WTC11 (cell line): Measurements from ENCODE around the gene KCNC4. TPM values are rescaled to one million over a fixed set of nuclear protein-coding genes. Genes with fewer than 3 reads are reported as not detected.

Experiments
- ATAC-seq: fragments of 200-7000 bp; cut with Tn5 transposase; 2 replicates; pipeline ENCODE4 v1.10.0; 2021; ENCODE audit warnings: mild to moderate bottlenecking, moderate library complexity
- CTCF ChIA-PET: fragments of 300-600 bp; sonication (Branson Sonifier 250); formaldehyde crosslinking; loops from one replicate; lab custom pipeline; 2021; ENCODE audit warnings: antibody characterized with exemption; lab: Charles Lee
- POLR2A ChIA-PET: fragments of 350-600 bp; sonication (Branson Sonifier 250); formaldehyde crosslinking; loops from one replicate; lab custom pipeline; 2021; ENCODE audit warnings: antibody characterized with exemption; lab: Charles Lee
- DNase-seq: peaks from one replicate; pipeline ENCODE4 v3.0.0; 2021; ENCODE audit warnings: low spot score
- H3K27ac Mint-ChIP-seq: 2 replicates; pipeline ENCODE4 v1.8.0; 2021; ENCODE audit warnings: mixed read lengths
- H3K27me3 Mint-ChIP-seq: 2 replicates; pipeline ENCODE4 v1.8.0; 2021; ENCODE audit warnings: low read depth, mild to moderate bottlenecking, moderate library complexity, mixed read lengths
- H3K36me3 Mint-ChIP-seq: 2 replicates; pipeline ENCODE4 v1.8.0; 2021; ENCODE audit warnings: mixed read lengths
- H3K4me1 Mint-ChIP-seq: 2 replicates; pipeline ENCODE4 v1.8.0; 2022; ENCODE audit warnings: mixed read lengths
- H3K4me3 Mint-ChIP-seq: 2 replicates; pipeline ENCODE4 v1.8.0; 2021; ENCODE audit warnings: mild to moderate bottlenecking, moderate library complexity, mixed read lengths
- H3K9me3 Mint-ChIP-seq: 2 replicates; pipeline ENCODE4 v1.8.0; 2021; ENCODE audit warnings: mixed read lengths
- ARID4B ChIP-seq: sonication (generic); formaldehyde crosslinking; IDR thresholded peaks from 2 replicates; pipeline ENCODE4 v1.8.0; 2023; ENCODE audit warnings: missing genetic modification reagents, mild to moderate bottlenecking, borderline replicate concordance
- ATF1 ChIP-seq: sonication (generic); formaldehyde crosslinking; IDR thresholded peaks from 2 replicates; pipeline ENCODE4 v1.8.1; 2023; ENCODE audit warnings: mild to moderate bottlenecking, moderate library complexity, missing genetic modification reagents
- CBFB ChIP-seq: sonication (generic); formaldehyde crosslinking; IDR thresholded peaks from 2 replicates; pipeline ENCODE4 v1.8.1; 2022; ENCODE audit warnings: mild to moderate bottlenecking, low read depth, missing genetic modification reagents
- CREB1 ChIP-seq: sonication (generic); formaldehyde crosslinking; IDR thresholded peaks from 2 replicates; pipeline ENCODE4 v1.8.0; 2023; ENCODE audit warnings: mild to moderate bottlenecking, missing genetic modification reagents
- CREM ChIP-seq: sonication (generic); formaldehyde crosslinking; IDR thresholded peaks from 2 replicates; pipeline ENCODE4 v1.8.1; 2022; ENCODE audit warnings: mild to moderate bottlenecking, missing genetic modification reagents, moderate library complexity
- ESRRA ChIP-seq: sonication (generic); formaldehyde crosslinking; IDR thresholded peaks from 2 replicates; pipeline ENCODE4 v1.8.1; 2022; ENCODE audit warnings: mild to moderate bottlenecking, missing genetic modification reagents, borderline replicate concordance
- GABPB1 ChIP-seq: sonication (generic); formaldehyde crosslinking; IDR thresholded peaks from 2 replicates; pipeline ENCODE4 v1.8.1; 2023; ENCODE audit warnings: mild to moderate bottlenecking, missing genetic modification reagents
- JAZF1 ChIP-seq: fragments of 250-450 bp; sonication (Bioruptor Pico); IDR thresholded peaks from 2 replicates; pipeline ENCODE4 v1.9.0; 2021; ENCODE audit warnings: moderate library complexity, mild to moderate bottlenecking, inconsistent platforms
- NFYB ChIP-seq: sonication (generic); formaldehyde crosslinking; conservative IDR thresholded peaks from 2 replicates; pipeline ENCODE4 v1.8.0; 2022; ENCODE audit warnings: low read depth, missing genetic modification reagents
- NR2C2 ChIP-seq: sonication (generic); formaldehyde crosslinking; IDR thresholded peaks from 2 replicates; pipeline ENCODE4 v1.8.0; 2022; ENCODE audit warnings: mild to moderate bottlenecking, missing genetic modification reagents
- NR3C1 ChIP-seq: sonication (generic); formaldehyde crosslinking; conservative IDR thresholded peaks from 2 replicates; pipeline ENCODE4 v1.8.1; 2023; ENCODE audit warnings: low read depth, mild to moderate bottlenecking, missing genetic modification reagents
- OVOL2 ChIP-seq: fragments of 250-450 bp; sonication (Bioruptor Pico); IDR thresholded peaks from 2 replicates; pipeline ENCODE4 v1.9.0; 2021; ENCODE audit warnings: mild to moderate bottlenecking, borderline replicate concordance
- RELA ChIP-seq: sonication (generic); formaldehyde crosslinking; IDR thresholded peaks from 2 replicates; pipeline ENCODE4 v1.8.1; 2022; ENCODE audit warnings: missing genetic modification reagents, mild to moderate bottlenecking, borderline replicate concordance
- TEAD1 ChIP-seq: sonication (generic); formaldehyde crosslinking; IDR thresholded peaks from 2 replicates; pipeline ENCODE4 v1.8.0; 2022; ENCODE audit warnings: mild to moderate bottlenecking, missing genetic modification reagents
- TP53 ChIP-seq: sonication (generic); formaldehyde crosslinking; IDR thresholded peaks from 2 replicates; pipeline ENCODE4 v1.8.1; 2023; ENCODE audit warnings: mild to moderate bottlenecking, missing genetic modification reagents
- USF1 ChIP-seq: sonication (generic); formaldehyde crosslinking; IDR thresholded peaks from 2 replicates; pipeline ENCODE4 v1.8.0; 2022; ENCODE audit warnings: mild to moderate bottlenecking, missing genetic modification reagents
- USF2 ChIP-seq: sonication (generic); formaldehyde crosslinking; IDR thresholded peaks from 2 replicates; pipeline ENCODE4 v1.8.1; 2023; ENCODE audit warnings: mild to moderate bottlenecking, missing genetic modification reagents, moderate library complexity
- ZNF281 ChIP-seq: sonication (generic); formaldehyde crosslinking; IDR thresholded peaks from 2 replicates; pipeline ENCODE4 v1.8.0; 2023; ENCODE audit warnings: mild to moderate bottlenecking, missing genetic modification reagents
- ZNF532 ChIP-seq: fragments of 250-450 bp; sonication (Bioruptor Pico); IDR thresholded peaks from 2 replicates; pipeline ENCODE4 v1.9.0; 2021; ENCODE audit warnings: mild to moderate bottlenecking, borderline replicate concordance
- ZSCAN18 ChIP-seq: fragments of 250-450 bp; sonication (Bioruptor Pico); IDR thresholded peaks from 2 replicates; pipeline ENCODE4 v2.1.2; 2022; ENCODE audit warnings: mild to moderate bottlenecking, moderate library complexity
- total RNA-seq: library from RNA; stranded (reverse); gene quantifications from 3 replicates; pipeline ENCODE4 v1.2.3, GENCODE V29; 2021

Gene KCNC4
- total RNA-seq, 1 experiment from 2014 or later: 19.9 TPM

GRCh38 chr1:110243574-110243973 lies 33.5 kb downstream of the KCNC4 start:
- Mint-ChIP-seq H3K36me3 (no peaks in the 10 kb centered on the region), H3K4me1 (peaks cover 39% of the 10 kb centered on the region)
- CTCF ChIA-PET: interaction anchor here (0.8 to 6.4 kb wide), 5 partner anchors 36 to 252 kb away, joined by 3 to 31 read pairs (median 7); no protein-coding TSS in a partner anchor
- no peak for TF ChIP-seq ZSCAN18 (CRISPR knock-in tag)
- no peak for TF ChIP-seq CREM (CRISPR knock-in tag)
- TF ChIP-seq OVOL2 (CRISPR knock-in tag): no peak
- no peak for TF ChIP-seq CREB1
- no peak for TF ChIP-seq ZNF281 (CRISPR knock-in tag)
- no peak for TF ChIP-seq ZNF532 (CRISPR knock-in tag)
- TF ChIP-seq GABPB1: no peak
- no peak for TF ChIP-seq RELA (CRISPR knock-in tag)
- no peak for TF ChIP-seq ESRRA (CRISPR knock-in tag)
- no peak for TF ChIP-seq NFYB (CRISPR knock-in tag)
- TF ChIP-seq, all 79 proteins: peak for 0
- peaks cover 16% of the 10 kb centered on the region; the same call in 1 of the 2 replicates for H3K27me3 Mint-ChIP-seq
- H3K4me3 Mint-ChIP-seq: no peak overlapping the region
- POLR2A ChIA-PET: no interaction called here
- peak; percentile 73 for ATAC-seq
- DNase-seq: peak; percentile 31
- no peak overlapping the region for H3K27ac Mint-ChIP-seq
- no peaks in the 10 kb centered on the region for H3K9me3 Mint-ChIP-seq

GRCh38 chr1:110245876-110246620 lies 35.9 kb downstream of the KCNC4 start:
- DNase-seq: no peak
- peaks cover under 1% of the 10 kb centered on the region; the same call in 1 of the 2 replicates for H3K9me3 Mint-ChIP-seq
- H3K36me3 Mint-ChIP-seq: no peaks in the 10 kb centered on the region
- no peak overlapping the region for H3K27ac Mint-ChIP-seq
- peaks cover 16% of the 10 kb centered on the region; the same call in 1 of the 2 replicates for H3K27me3 Mint-ChIP-seq
- POLR2A ChIA-PET: interaction anchor here (1.1 to 1.8 kb wide), 3 partner anchors 9 to 67 kb away, joined by 4 to 5 read pairs (median 5); no protein-coding TSS in a partner anchor
- H3K4me3 Mint-ChIP-seq: no peak overlapping the region
- CTCF ChIA-PET: interaction anchor here (0.7 to 6.4 kb wide), 5 partner anchors 39 to 134 kb away, joined by 3 to 31 read pairs (median 3); partner anchors contain the start of gene UBL4B
- ATAC-seq: no peak
- H3K4me1 Mint-ChIP-seq: peaks cover 29% of the 10 kb centered on the region
- TF ChIP-seq NR3C1 (CRISPR knock-in tag): no peak
- no peak for TF ChIP-seq TP53 (CRISPR knock-in tag)
- TF ChIP-seq CBFB (CRISPR knock-in tag): no peak
- TF ChIP-seq NR2C2 (CRISPR knock-in tag): no peak
- TF ChIP-seq JAZF1 (CRISPR knock-in tag): no peak
- TF ChIP-seq TEAD1 (CRISPR knock-in tag): no peak
- TF ChIP-seq USF2 (CRISPR knock-in tag): no peak
- no peak for TF ChIP-seq ATF1 (CRISPR knock-in tag)
- TF ChIP-seq USF1 (CRISPR knock-in tag): no peak
- TF ChIP-seq ARID4B (CRISPR knock-in tag): no peak
